Stimulated activated CD4-positive, alpha-beta T cell treated with anti-CD3 and anti-CD28 coated beads, Interleukin-1b, Interleukin-23, amount 100 ng/mL, for 24 hours (primary cell): ENCODE results near the gene ZBTB22.
"Not testable (repeated sequence)": the region's sequence is repeated elsewhere in the genome, so short reads cannot be mapped to it uniquely, and the experiment has no call there.

Experiments used
- DNase-seq, 4 experiments: peaks; one replicate each; pipeline ENCODE4 v3.0.0-alpha.2; 2020; ENCODE audit warnings: low read depth in 4 of 4, low spot score in 1 of 4

Gene ZBTB22

DNA sequence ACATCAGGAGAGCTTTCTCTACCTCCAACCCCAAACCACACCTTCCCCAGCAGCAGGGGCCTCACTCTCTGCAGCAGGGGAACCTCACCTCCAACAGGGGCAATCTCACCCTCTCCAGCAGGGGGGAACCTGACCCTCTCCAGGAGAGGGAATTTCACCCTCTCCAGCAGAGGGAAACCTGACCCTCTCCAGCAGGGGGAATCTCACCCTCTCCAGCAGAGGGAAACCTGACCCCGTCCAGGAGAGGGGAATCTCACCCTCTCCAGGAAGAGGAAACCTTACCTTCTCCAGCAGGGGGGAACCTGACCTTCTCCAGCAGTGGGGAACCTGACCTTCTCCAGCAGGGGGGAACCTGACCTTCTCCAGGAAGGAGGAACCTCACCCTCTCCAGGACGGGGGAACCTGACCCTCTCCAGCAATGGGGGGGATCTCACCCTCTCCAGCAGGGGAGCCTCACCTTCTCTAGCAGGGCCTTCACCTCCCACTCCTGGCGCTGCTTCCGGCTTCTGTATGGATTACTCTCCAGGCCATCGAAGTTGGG is 37.5 kb downstream of the ZBTB22 start:
- DNase-seq: no peak

DNA sequence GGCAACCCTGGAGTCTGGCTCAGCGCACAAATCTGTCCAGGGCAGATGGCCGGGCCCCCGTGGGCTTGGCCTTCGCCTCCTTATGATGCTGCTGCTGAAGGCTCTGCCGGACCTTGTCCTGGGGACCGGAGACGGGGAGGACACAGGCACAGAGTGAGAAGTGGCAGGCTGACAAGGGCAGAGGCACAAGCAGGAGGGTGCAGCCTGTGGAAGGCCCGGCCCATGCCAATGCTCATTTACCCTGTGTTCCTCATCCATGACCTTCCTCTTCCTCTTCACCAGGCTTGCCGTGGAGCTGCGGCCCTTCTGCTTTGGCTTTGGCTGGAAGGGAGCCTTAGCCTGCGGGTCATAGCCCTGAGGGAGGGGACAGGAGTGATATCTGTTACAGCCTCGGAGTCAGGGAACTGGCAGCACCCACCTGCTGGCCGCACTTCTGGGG is 38.3 kb downstream of the ZBTB22 start:
- no peak for DNase-seq

DNA sequence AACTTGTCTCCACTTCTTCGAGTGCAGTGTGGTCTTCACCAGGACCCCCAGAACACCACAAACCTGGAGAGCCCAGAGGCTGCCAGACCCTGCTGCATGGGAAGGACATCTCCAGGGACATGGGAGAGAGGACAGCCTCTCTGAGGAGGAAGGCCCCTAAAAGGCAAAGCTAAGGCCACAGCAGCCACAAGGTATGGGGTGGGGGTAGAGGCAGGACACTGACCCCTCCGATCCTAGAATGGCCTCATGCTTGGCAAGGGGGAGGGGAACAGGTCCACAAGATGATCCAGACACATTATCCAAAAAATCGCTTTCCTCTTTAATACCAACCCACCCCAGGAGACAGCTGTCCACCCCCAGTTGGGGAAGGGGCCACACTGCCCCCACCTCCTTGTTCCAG is 38.7 kb downstream of the ZBTB22 start:
- DNase-seq: no peak

DNA sequence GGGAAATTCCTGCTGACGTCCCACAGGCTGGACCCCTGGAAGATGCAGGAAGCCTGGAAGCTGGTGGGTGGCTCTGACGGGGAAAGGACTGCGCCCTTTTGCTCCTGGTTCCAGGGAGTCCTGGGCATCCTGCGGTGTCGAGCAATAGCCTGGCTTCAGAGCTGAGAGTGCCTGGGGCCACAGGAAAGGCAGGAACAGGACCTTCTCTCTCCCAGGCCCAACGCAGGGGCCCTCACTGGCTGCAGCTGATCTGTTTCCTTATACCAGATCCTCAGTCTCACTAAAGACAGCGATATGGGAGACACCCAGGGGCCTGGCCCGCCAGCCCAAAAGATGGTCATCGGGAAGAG is 39.2 kb downstream of the ZBTB22 start:
- DNase-seq: no peak

DNA sequence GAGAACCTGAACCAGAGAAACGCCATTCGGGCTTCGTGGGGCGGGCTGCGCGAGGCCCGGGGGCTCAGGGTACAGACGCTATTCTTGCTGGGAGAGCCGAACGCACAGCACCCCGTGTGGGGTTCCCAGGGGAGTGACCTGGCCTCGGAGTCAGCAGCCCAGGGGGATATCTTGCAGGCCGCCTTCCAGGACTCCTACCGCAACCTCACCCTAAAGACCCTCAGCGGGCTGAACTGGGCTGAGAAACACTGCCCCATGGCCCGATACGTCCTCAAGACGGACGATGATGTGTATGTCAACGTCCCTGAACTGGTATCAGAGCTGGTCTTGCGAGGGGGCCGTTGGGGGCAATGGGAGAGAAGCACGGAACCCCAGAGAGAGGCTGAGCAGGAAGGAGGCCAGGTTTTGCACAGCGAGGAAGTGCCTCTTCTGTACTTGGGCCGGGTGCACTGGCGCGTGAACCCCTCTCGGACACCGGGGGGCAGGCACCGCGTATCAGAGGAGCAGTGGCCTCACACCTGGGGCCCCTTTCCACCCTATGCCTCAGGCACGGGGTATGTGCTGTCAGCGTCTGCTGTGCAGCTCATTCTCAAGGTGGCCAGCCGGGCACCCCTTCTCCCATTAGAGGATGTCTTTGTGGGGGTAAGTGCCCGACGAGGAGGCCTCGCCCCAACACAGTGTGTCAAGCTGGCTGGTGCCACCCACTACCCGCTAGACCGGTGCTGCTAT is 39.7 kb downstream of the ZBTB22 start:
- no peak for DNase-seq

DNA sequence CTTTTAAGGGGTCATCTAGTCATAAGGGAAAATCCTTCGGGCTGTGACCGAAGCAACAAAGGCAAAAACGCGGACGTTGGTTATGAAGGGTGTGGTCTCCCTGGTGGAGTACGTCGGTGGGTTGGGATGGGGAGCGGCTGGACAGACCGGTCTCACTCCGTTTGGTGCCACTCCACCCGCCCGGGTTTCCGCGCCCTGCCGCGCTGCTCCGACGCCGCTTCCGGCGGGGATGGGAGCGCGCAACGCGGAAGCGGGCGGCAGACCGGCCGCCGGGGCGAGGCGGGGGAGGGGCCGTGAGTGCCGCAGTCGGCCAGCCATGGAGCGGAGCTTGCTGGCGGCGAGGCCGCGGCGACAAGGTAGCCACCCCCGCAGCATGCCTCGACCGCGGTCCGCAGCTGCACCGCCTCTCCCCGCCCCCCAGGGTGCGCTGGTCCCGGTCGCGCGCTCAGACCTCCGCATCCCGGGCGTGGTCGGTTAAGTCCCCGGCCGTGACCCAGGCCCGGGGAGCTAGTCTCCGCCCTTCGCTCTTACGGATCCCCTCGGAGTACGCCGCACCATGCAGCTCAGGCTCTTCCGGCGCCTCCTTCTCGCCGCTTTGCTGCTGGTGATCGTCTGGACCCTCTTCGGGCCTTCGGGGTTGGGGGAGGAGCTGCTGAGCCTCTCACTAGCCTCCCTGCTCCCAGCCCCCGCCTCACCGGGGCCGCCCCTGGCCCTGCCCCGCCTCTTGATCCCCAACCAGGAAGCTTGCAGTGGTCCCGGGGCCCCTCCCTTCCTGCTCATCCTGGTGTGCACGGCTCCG is 40.5 kb downstream of the ZBTB22 start, which contains the start of gene B3GALT4:
TSS of gene B3GALT4 (plus strand) at position 260 of the 799 bp plus-strand sequence. CDS start at position 557, 297 bp downstream.
- DNase-seq: peak in 2 of 4 experiments; percentile 69 to 79

DNA sequence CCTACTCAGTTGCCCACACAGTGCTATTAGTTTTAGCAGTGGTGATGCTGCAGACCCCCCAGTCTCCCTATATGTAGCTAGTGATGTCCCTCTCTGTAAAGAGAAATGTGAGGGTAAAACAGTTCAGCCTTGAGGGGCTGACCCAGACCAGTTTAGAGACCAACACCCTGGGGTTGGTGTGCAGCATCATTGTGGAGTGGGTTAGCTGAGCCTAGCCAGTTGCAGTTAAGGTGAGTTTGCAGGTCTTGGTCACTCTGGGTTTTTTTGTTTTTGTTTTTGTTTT is 41.0 kb downstream of the ZBTB22 start:
- DNase-seq: no peak

DNA sequence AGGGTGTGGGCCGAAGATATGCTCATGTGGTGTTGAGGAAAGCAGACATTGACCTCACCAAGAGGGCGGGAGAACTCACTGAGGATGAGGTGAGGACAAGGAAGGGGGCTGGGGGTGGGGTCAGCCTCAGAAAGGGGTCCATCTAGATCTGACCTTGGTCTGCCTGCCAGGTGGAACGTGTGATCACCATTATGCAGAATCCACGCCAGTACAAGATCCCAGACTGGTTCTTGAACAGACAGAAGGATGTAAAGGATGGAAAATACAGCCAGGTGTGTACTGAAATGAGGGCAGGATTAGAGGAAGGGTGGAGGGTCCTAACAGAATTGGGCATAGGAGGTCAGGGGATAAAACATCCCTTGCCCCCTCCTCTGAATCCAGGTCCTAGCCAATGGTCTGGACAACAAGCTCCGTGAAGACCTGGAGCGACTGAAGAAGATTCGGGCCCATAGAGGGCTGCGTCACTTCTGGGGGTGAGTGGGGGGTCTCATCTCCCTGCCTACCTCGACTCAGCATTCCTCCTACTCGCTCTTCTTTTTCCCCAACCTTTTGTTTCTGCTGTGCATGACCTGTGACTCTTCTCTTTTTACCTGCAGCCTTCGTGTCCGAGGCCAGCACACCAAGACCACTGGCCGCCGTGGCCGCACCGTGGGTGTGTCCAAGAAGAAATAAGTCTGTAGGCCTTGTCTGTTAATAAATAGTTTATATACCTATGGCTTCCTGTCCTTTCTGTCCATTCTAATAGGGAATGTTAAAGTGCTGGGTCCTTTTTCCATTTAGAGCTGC is 41.6 kb downstream of the ZBTB22 start:
- DNase-seq: not testable (repeated sequence)

DNA sequence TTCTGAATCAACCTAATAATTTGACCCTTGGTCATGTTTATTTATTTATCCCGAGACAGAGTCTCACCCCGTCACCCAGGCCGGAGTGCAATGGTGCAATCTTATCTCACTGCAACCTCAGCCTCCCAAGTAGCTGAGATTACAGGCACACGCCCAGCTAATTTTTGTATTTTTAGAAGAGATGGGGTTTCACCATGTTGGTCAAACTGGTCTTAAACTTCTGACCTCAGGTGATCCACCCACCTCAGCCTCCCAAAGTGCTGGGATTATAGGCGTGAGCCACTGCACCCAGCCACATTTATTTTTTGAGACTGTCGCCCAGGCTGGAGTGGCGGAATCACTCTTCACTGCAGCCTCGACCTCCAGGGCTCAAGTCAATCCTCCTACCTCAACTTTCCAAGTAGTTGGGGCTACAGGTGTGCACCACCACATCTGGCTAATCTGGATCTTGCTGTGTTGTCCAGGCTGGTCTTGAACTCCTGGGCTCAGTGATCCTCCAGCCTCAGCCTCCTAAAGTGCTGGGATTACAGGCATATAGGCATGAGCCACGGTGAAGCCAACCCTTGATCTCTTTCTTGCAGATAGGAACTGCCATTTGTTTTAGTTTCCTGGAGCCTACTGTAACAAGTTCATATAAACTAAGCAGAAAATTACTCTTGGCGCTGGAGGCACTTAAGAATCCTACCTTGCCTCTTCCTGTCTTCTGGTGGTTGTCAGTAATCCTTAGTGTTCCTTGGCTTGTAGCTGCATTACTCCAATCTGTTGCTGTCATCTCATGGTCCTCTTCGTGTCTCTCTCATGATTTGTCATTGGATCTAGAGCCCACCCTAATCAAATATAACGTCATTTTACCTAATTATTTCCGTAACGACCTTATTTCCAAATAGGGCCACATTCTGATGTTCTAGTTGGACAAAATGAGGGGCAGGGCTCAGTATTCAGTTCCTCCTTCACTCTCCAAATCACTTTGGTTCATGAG is 43.3 kb downstream of the ZBTB22 start:
- DNase-seq: no peak

DNA sequence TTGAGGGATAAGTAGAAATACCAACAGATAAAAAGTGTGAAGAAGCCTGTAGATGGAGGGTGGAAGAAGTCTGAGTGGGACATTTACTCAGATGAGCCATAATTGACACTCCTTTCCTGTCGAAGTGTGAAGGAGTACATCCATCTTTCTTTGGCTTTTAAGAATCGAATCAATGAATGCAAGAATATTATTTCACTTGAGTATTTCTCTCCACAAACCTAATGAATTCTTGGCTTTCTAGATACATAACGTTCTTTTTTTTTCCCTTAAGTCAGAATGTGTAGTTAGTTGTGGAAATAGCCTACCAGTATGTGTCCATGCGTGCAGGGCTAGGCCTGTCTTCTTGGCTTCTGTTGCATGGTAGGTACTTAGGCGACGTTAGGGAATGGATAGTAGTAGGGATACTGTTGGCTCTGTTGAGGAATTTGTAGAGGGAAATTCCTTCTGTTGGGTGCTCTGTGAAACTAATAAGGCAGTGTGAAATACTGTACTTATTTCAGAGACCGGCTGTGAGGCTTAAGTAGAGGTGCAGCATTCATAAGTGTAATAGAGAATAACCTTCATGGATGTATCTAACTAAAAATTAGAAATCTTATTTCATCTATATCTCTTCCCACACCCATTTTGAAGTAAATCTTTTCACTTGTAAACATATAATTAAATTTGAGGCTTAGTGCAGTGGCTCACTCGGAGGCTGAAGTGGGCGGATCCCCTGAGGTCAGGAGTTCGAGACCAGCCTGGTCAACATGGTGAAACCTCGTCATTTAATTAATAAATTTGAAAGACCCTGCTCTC is 44.2 kb downstream of the ZBTB22 start:
- no peak for DNase-seq

DNA sequence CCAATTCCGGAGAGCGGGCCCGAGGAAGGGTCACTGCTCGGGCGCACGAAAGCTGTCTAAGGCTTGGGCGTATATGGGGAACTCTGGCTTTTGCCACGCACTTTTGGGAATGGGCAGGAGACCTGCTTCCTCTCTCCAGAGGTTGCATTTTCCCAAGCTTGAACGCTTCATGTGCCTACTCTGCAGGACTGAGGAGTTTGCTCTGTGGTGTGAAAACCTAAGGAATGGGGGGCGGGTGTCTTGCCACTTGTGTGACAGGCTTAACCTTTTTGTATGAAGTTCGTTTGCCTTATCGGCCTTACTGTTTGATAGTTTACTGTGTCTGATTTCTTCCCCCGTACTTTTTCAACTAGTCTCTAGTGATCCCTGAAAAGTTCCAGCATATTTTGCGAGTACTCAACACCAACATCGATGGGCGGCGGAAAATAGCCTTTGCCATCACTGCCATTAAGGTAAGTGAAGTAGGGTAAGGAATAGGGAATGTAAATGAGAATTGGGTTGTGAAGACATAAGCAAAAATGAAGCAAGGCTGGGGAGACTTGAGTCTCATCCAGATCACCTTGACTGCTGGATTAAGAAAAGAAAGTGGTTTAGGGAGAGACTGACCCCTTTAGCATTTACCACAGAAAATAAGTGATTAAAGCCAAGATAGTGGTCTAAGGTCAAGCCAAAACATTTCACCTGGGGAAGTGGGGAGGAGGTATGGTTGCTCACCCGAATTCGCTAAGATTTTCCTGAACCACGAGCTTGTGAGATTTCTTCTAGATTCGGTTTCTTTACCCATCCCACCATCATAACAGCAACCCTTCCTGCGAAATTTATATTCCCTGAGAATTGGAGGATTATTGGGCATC is 45.0 kb downstream of the ZBTB22 start:
- DNase-seq: no peak

DNA sequence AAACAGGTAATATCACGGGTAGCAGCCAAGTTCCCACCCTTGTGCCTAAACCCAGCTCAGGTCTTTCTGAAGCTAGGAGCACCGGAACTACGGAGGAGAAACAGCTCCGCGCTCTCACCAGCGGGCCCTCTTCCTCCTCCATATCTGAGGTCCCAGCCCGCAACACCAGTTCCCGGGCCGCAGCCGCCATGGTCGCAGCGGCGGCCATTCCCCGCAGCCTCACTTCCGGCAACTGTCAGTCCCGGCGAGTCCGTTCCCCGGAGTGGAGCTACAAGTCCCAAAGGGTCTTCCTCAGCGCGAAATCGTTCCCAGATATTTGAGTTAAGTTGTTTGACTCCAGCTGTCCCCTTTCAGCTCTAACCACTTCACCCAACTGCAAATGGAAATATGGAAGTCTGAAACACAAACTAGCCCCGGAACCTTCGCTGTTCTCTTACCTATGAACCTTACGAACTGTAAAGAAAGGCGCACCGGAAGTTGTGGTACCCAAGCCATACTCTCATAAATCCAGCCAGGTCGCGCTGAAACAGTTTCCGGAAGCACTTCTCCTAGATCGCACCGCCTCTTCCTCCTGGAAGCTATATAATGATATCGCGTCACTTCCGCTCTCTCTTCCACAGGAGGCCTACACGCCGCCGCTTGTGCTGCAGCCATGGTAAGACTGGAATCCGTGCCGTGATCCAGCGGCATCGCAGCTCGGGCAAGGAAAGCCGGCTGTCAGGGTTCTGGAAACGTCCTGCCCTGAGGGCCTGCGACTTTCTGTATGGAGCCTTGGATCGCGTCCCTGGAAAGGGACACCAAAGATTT is 45.9 kb downstream of the ZBTB22 start, which contains the start of the genes RPS18 and VPS52:
TSS of gene RPS18 (plus strand) at position 608 of the 807 bp plus-strand sequence. CDS start at position 653, 45 bp downstream.
TSS of gene VPS52 (minus strand) at position 409 of the 807 bp plus-strand sequence. CDS start at position 208, 201 bp downstream.
- DNase-seq: peak; percentile 71 to 79 (median 76)

DNA sequence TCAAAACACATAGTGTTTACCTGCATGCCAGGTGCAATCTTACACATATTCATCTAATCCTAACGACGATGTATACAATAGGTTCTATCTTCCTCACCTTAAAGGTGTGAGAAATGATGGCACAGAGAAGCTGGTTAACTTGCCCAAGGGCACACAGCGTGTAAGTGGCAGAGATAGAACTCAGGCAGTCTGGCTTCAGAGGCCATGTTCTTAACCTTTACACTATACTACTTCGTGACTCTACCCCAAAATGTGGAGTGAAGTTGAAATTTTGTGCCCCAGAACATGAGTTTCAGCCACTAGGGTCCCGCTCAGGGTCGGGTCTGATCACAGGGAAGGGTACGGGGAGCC is 46.5 kb downstream of the ZBTB22 start:
- DNase-seq: no peak
